ENCODE data around the gene ATF6B.

The ATF6B gene

GRCh38 chr6:32127717-32128592, at the start of gene ATF6B:
Gene ATF6B, minus strand, starts transcription at chr6:32128246. Its CDS starts 39 bp downstream, at chr6:32128207.
- peak; percentile 88 to 95 for DNase-seq (ENCODE audit: low read depth in 2 of 2, low spot score in 1 of 2)

GRCh38 chr6:32177183-32177787, 49.2 kb upstream of the ATF6B start:
- no peak for DNase-seq (ENCODE audit: low read depth in 2 of 2, low spot score in 1 of 2)

DNA sequence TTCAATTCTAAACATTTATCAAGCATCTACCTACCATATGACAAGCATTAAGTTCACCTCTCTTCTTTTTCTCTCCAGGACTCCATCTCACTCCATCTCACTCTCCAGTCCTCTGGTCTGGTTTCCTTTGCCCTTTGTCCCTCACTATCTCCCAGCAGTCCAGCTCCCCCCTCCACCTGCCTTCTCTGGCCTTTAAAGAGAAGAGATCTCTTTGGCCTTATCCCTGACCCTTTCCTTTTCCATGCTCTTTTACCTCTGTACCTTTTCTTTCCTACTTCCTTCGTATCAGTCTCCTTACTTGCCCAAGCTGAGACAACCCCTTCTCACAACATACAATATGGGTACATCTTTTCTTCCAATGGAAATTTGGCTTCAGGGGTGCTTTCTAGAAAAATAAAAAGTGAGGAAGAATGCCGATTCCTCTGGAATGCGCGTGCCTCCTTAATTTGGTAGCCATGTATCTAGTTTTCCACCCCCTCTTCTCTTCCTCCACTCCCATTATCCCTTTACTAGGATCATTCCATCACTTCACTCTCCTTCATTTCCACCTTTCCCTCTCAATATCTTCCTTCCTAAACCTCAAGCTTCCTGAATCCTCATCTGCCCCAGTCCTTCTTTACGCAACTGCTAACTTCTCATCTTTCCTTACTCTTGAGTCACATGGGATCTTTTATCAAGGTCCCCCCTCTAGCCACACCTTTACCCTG, 48.6 kb upstream of the ATF6B start:
- DNase-seq (ENCODE audit: low read depth in 2 of 2, low spot score in 1 of 2): no peak

GRCh38 chr6:32175711-32176475, 47.8 kb upstream of the ATF6B start, which contains the start of gene AGPAT1:
Gene AGPAT1, minus strand, starts transcription at chr6:32176084. Its CDS starts 4,588 bp downstream, at chr6:32171496.
- DNase-seq (ENCODE audit: low read depth in 2 of 2, low spot score in 1 of 2): peak; percentile 86 to 92

- no peak for DNase-seq (ENCODE audit: low read depth in 2 of 2, low spot score in 1 of 2)
Measured at GRCh38 chr6:32175322-32175710, 47.3 kb upstream of the ATF6B start.

DNA sequence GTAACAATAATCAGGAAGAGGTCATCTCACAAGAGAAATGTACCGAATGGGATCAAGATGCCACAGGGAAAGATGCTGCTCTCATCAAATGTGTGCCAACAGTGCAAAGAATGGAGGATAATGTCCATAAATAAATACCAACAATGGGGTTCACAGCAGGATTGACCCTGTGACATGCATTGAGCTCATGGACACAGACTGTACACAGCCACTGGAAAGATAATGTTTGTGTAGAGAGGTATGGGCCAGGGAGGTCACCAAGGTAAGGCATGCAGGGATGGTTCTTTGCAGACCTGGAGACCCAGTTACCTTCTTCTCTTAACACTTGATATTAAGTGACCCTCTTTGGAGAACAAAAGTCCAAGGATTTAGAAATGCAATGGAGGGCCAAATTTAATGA, 46.4 kb upstream of the ATF6B start:
- no peak for DNase-seq (ENCODE audit: low read depth in 2 of 2, low spot score in 1 of 2)

DNA sequence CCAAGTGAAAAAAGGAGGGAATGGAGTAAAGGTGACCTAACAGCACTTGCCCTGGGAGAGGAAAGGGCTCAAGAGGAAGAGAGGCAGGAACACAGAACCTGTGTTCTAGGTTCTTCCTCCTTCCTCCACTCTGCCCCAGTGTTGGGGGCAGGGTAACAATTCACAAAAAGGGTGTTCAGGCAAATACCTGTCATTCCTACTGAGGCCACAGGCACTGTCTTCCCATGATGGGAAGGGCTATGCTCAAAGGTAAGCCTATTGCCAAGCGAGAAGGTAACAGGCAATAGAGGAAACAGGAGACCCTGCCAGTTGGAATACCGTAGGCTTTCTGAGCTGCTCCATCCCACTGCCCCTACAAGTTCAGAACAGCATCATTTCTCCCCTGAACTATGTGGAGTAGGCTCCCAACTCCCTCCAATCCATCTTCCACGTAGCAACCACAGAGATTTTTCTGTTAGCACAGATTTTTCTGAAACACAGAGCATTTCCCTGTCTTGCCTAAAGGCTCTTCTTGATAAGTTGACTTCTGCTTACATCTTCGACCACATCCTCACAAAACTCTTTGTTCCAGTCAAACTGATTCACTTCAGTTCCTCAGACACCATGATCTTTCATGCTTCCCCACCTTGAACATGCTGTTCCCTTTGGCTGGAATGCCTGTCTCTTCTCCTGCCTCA, 45.1 kb upstream of the ATF6B start:
- no peak for DNase-seq (ENCODE audit: low read depth in 2 of 2, low spot score in 1 of 2)

- no peak for DNase-seq (ENCODE audit: low read depth in 2 of 2, low spot score in 1 of 2)
Measured at GRCh38 chr6:32171234-32171633, 43.2 kb upstream of the ATF6B start.

- DNase-seq (ENCODE audit: low read depth in 2 of 2, low spot score in 1 of 2): no peak
Measured at GRCh38 chr6:32170294-32170693, 42.2 kb upstream of the ATF6B start.

GRCh38 chr6:32168807-32169591, 41.0 kb upstream of the ATF6B start:
- DNase-seq (ENCODE audit: low read depth in 2 of 2, low spot score in 1 of 2): no peak

GRCh38 chr6:32168350-32168749, 40.3 kb upstream of the ATF6B start:
- no peak for DNase-seq (ENCODE audit: low read depth in 2 of 2, low spot score in 1 of 2)

DNA sequence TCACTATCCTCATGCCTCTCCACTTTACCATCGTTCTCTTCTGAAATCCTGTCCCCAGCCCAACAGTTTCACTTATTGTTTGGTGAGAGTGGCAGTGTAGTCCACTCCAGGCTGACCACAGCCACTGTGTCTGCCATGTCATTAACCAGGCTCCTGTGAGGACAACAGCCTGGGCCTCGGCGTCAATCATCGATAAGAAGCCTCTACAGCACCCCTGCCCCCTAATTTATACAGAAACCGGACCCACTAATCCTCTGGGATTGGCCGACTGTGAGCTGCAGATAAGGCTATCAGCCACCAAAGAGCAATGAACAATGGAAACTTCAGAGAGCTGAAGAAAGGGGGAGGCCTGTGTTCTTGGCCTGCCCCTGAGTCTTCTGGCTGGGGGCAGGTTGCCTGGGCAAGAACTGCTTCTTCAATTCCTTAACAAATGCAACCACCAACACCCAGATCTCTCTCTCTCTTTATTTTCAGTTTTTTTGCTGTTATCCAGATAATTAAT, 39.8 kb upstream of the ATF6B start:
- no peak for DNase-seq (ENCODE audit: low read depth in 2 of 2, low spot score in 1 of 2)

GRCh38 chr6:32167154-32167760, 39.2 kb upstream of the ATF6B start:
- DNase-seq (ENCODE audit: low read depth in 2 of 2, low spot score in 1 of 2): no peak

DNA sequence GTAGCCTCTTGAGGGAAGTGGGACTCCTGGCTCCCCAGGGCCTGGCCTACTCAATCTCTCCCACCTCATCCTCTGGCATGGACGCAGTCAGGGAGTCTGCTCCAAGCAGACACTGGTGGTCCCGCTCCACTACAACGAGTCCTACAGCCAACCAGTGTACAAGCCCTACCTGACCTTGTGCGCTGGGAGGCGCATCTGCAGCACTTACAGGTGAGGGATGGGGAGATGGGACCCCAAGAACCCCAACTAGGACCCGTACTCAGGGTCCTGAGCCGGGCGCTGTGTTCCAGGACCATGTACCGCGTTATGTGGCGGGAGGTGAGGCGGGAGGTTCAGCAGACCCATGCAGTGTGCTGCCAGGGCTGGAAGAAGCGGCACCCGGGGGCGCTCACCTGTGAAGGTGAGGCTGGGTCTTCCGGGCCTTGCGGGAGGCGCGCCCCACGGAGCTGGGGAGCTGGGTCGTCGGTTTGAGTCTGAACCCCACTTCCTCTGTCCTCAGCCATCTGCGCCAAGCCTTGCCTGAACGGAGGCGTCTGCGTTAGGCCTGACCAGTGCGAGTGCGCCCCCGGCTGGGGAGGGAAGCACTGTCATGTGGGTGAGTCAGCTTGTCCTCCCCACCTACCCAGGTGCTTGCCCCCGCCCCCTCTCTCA, 38.5 kb upstream of the ATF6B start:
- no peak for DNase-seq (ENCODE audit: low read depth in 2 of 2, low spot score in 1 of 2)

- no peak for DNase-seq (ENCODE audit: low read depth in 2 of 2, low spot score in 1 of 2)
Measured at GRCh38 chr6:32164295-32164694, 36.2 kb upstream of the ATF6B start, which contains the start of gene EGFL8. Gene EGFL8, plus strand, starts transcription at chr6:32164595. Its CDS starts 1,571 bp downstream, at chr6:32166166.

- no peak for DNase-seq (ENCODE audit: low read depth in 2 of 2, low spot score in 1 of 2)
Measured at GRCh38 chr6:32163559-32164258, 35.7 kb upstream of the ATF6B start.

- DNase-seq (ENCODE audit: low read depth in 2 of 2, low spot score in 1 of 2): no peak
Measured at GRCh38 chr6:32158052-32158451, 30.0 kb upstream of the ATF6B start.

DNA sequence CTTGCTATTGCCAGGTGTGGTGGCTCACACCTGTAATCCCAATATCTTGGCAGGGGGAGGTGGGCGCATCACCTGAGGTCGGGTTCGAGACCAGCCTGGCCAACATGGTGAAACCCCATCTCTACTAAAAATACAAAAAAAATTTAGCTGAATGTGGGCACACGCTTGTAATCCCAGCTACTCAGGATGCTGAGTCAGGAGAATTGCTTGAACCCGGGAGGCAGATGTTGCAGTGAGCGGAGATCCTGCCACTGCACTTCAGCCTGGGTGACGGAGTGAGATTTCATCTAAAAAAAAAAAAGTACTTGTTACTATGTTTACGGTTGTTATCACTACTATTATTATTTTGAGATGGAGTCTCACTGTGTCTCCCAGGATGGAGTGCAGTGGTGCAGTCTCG, 28.8 kb upstream of the ATF6B start:
- no peak for DNase-seq (ENCODE audit: low read depth in 2 of 2, low spot score in 1 of 2)

Data from stimulated activated CD8-positive, alpha-beta memory T cell treated with anti-CD3 and anti-CD28 coated beads, Interleukin-4, amount 100 ng/mL, for 1 hour (primary cell).